Ovary (tissue), 9 donors: ENCODE results near the gene NOP9. TPM values are rescaled to one million over a fixed set of nuclear protein-coding genes. Genes with fewer than 3 reads are reported as not detected.

Experiments
- DNase-seq, 5 donors: peaks; one replicate each; pipeline ENCODE4 v3.0.0-alpha.2; 2019 to 2020
- H3K27ac ChIP-seq, 2 donors: fragments of 200-600 bp; one replicate each; pipeline versions ENCODE4 v1.5.1 to v1.8.0; 2019 to 2022
- H3K27me3 ChIP-seq: fragments of 200-600 bp; one replicate; pipeline ENCODE4 v1.8.0; 2022
- H3K36me3 ChIP-seq: fragments of 200-600 bp; sonication (generic); one replicate; pipeline ENCODE4 v1.5.1; 2019
- H3K4me1 ChIP-seq: one replicate; pipeline ENCODE4 v1.8.1; 2013; ENCODE audit warnings: mild to moderate bottlenecking, moderate library complexity; ENCODE audit not compliant: insufficient read depth
- H3K4me3 ChIP-seq: fragments of 200-600 bp; sonication (generic); one replicate; pipeline ENCODE4 v1.5.1; 2017
- H3K9me3 ChIP-seq, 2 donors: fragments of 200-600 bp in 1 of 2; sonication (generic) in 1 of 2; one replicate each; pipeline versions ENCODE4 v1.5.1 to v1.8.1; 2013 to 2019; ENCODE audit warnings: mild to moderate bottlenecking in 1 of 2, moderate library complexity in 1 of 2
- CTCF ChIP-seq, 3 donors: fragments of 450-650 bp in 2 of 3; fragments of 200-600 bp in 1 of 3; IDR thresholded peaks; one replicate each; pipeline versions ENCODE4 v1.5.1 to v1.8.0; 2016 to 2022; ENCODE audit warnings: antibody characterized with exemption in 3 of 3, mild to moderate bottlenecking in 1 of 3
- EP300 ChIP-seq: sonication (generic); formaldehyde crosslinking; IDR thresholded peaks from one replicate; pipeline ENCODE4 v1.6.1; 2017; ENCODE audit warnings: antibody characterized with exemption
- POLR2A ChIP-seq: fragments of 450-650 bp; IDR thresholded peaks from one replicate; pipeline ENCODE4 v1.6.1; 2017; ENCODE audit warnings: antibody characterized with exemption, mild to moderate bottlenecking, moderate library complexity
- WGBS, 3 donors: extraction: QIAGEN DNeasy Blood & Tissue Kit in 1 of 3; methylation state at CpG; one replicate each; pipeline versions ENCODE4 v1.1.5 to v1.1.7; 2013 to 2017; 5-methylcytosine and 5-hydroxymethylcytosine counted together
- intact Hi-C, 4 donors: fragments of 100-400 bp; cut with DNase I; formaldehyde crosslinking; loops; one replicate each; pipeline versions ENCODE4 v1.11.0 to v1.15.1; 2022 to 2023
- polyA plus RNA-seq, 2 donors: library from polyadenylated mRNA; stranded (reverse); fragments of 200-250 nt in 1 of 2; fragments of 350-450 nt in 1 of 2; fragmentation: Illumina TruSeq in 1 of 2; extraction: RNeasy Lipid Tissue Mini Kit (QIAGEN cat#74804) in 1 of 2; gene quantifications; one replicate each; pipeline ENCODE4 v1.2.3, GENCODE V29; 2013 to 2014
- total RNA-seq, 7 donors: library from RNA; depleted of rRNA in 2 of 7; stranded (reverse); fragments of >200 nt in 2 of 7; fragmentation: NEBNext Ultra II Directional in 3 of 7; extraction: Animal tissue kit (Norgen Biotek cat#: 25700) in 3 of 7; gene quantifications; one replicate each; pipeline versions ENCODE4 v1.1.0 to v1.2.4, GENCODE V29; 2016 to 2023
- donor health status: DM: no; HTN: no; CAD: no; lungs with moderate emphysema.
- donor health status: DM: no; HTN: no; CAD: no.
- donor health status: Bipolar disorder and iron deficiency.
- donor health status: DM: yes; HTN: yes; CAD: no.
- donor health status: DM: no; HTN: no; CAD: no.
- donor health status: DM: yes; HTN: yes; CAD: no.

NOP9 gene
- total and polyA plus RNA-seq, 9 donors, result 9.2 to 28.6 (median 22.1) TPM

GRCh38 chr14:24335461-24336171 is 36.0 kb downstream of the NOP9 start:
- Histone ChIP-seq H3K36me3 (no peaks in the 10 kb centered on the region), H3K4me1 (peaks cover 5% of the 10 kb centered on the region), H3K27me3 (no peaks in the 10 kb centered on the region), H3K9me3 (no peaks in the 10 kb centered on the region), H3K4me3 (no peak overlapping the region), H3K27ac (no peak overlapping the region)
- no peak for DNase-seq
- intact Hi-C loops, result loop anchor here in 1 of 4 donors (5.0 kb wide), 1 partner anchor 342 kb away; no protein-coding TSS in a partner anchor
- TF ChIP-seq CTCF (IDR thresholded peaks at IDR 0.05) (no peak), POLR2A (no peak), EP300 (no peak)
- WGBS, 3 donors, result 74 to 77% (median 77%) methylated on average over 12 of the region's 12 CpGs

- WGBS, 3 donors, result 82 to 91% (median 88%) methylated on average over 7 of the region's 7 CpGs
- H3K36me3 ChIP-seq, result no peaks in the 10 kb centered on the region
- DNase-seq, result no peak
- TF ChIP-seq POLR2A (no peak), EP300 (no peak), CTCF (IDR thresholded peaks at IDR 0.05) (no peak)
- H3K4me1 ChIP-seq, result peaks cover under 1% of the 10 kb centered on the region
- no peak overlapping the region for H3K27ac ChIP-seq
- no peaks in the 10 kb centered on the region for H3K9me3 ChIP-seq
- intact Hi-C loops, result loop anchor here in 1 of 4 donors (5.0 kb wide), 1 partner anchor 340 kb away; no protein-coding TSS in a partner anchor
- H3K4me3 ChIP-seq, result no peak overlapping the region
- no peaks in the 10 kb centered on the region for H3K27me3 ChIP-seq
Measured at GRCh38 chr14:24337144-24337823, 37.6 kb downstream of the NOP9 start.

GRCh38 chr14:24337824-24338175 is 38.1 kb downstream of the NOP9 start:
- no peak for DNase-seq
- WGBS, 3 donors, result 83 to 90% (median 88%) methylated on average over 8 of the region's 8 CpGs
- H3K4me1 ChIP-seq, result no peaks in the 10 kb centered on the region
- TF ChIP-seq POLR2A, result no peak
- no peak for TF ChIP-seq CTCF (IDR thresholded peaks at IDR 0.05)
- no peak for TF ChIP-seq EP300
- H3K27me3 ChIP-seq, result no peaks in the 10 kb centered on the region
- H3K9me3 ChIP-seq, result no peaks in the 10 kb centered on the region
- no peak overlapping the region for H3K27ac ChIP-seq
- H3K4me3 ChIP-seq, result no peak overlapping the region
- intact Hi-C loops, result loop anchor here in 1 of 4 donors (5.0 kb wide), 1 partner anchor 340 kb away; no protein-coding TSS in a partner anchor
- H3K36me3 ChIP-seq, result no peaks in the 10 kb centered on the region

- Histone ChIP-seq H3K9me3 (no peaks in the 10 kb centered on the region), H3K4me3 (no peak overlapping the region), H3K27ac (no peak overlapping the region), H3K27me3 (no peaks in the 10 kb centered on the region), H3K36me3 (no peaks in the 10 kb centered on the region), H3K4me1 (no peaks in the 10 kb centered on the region)
- TF ChIP-seq CTCF (IDR thresholded peaks at IDR 0.05), result no peak
- no peak for TF ChIP-seq POLR2A
- TF ChIP-seq EP300, result no peak
- intact Hi-C loops, result loop anchor here in 1 of 4 donors (5.0 kb wide), 1 partner anchor 338 kb away; no protein-coding TSS in a partner anchor
- 68 to 78% (median 77%) methylated on average over 14 of the region's 14 CpGs for WGBS, 3 donors
- no peak for DNase-seq
Measured at GRCh38 chr14:24338843-24339242, 39.2 kb downstream of the NOP9 start.
